EL (cell line): Measurements from ENCODE around the gene PAXX.
"Not testable (repeated sequence)": the region's sequence is repeated elsewhere in the genome, so short reads cannot be mapped to it uniquely, and the experiment has no call there.

Source experiments
- DNase-seq: peaks from one replicate; pipeline ENCODE4 v3.0.0-alpha.2; 2016

The PAXX gene

DNA sequence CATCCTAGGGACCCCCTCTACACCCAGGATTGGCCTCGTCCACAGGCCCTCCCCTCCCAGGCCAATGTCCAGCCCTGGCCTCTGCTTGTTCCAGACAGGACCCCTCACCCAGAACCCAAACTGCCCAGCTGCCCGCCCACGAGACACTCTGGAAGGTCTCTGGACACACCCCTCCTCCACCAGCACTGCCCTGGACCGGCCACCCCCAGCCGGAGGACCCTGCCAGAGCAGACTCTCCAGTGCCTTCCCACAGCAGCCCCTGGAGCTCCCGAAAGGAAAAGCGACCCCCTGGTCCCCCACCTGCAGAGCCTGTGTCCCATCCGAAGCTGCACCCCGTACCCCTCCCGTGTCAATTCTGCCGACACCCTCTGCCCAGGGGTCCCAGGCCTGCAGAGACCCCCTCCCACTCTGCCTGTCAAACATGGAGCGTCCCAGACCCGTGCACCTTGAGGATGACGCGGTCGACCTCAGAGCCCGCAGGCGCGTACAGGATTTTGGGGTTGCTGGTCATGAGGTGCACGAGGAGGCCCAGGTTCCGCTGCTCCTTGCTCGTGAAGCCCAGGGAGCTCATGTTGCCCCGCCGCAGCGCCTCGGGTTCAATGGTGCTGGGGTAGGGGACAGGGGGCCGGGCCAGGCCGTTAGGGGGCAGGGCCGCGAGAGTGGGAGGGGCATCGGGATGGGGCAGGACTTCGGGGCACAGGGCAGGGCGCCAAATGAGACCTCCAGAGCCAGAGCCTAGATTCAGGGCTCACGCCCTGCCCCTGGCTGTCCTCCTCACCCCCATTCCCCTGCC is 27.9 kb downstream of the PAXX start:
- no peak for DNase-seq

- DNase-seq, result no peak
These were observed 28.7 kb downstream of the PAXX start for GRCh38 chr9:137020771-137021567.

DNA sequence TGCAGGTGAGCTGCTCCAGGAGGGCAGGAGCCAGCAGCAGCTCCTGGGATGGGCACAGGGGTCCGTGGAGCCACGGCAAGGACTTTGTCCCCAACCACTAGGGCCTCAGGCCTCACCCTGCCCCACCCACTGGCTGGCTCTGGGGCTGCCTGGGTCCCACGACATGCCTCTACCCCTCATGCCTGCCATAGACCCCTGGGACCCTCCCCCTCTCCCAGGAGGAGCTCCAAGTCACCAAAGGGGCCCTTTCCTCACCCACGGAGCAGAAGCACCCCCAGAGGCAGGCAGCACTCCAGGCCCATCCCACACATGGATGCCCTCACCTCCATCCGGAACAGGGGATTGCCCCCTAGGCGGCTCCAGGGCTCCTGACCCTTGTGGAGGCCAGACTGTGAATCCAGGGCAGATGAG is 29.4 kb downstream of the PAXX start:
- DNase-seq, result no peak

DNA sequence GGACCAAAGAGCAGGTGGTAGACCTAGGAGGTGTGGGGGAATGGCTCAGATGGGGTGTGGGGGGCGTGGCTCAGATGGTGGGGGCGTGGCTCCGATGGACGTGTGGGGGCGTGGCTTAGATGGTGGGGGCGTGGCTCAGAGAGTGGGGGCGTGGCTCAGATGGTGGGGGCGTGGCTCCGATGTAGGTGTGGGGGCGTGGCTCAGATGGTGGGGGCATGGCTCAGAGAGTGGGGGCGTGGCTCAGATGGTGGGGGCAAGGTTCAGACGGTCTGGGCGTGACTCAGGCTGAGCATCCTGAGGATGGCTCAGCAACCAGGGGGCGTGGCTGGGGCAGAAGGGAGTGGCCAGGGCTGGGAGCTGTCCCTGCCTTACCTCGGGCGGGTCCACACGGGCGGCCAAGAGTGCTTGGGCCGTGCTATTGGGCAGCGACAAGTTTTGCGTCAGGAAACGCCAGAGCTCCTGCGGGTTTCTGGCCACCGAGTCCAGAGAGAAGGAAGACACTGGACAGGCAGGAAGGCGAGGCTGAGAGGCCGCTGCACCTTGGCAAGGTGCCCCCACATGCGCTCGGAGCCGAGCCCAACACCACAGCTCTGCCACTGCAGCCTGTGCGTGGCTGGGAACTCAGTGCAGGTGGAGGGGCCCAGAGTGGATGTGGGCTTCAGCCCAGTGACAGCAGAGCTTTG is 29.9 kb downstream of the PAXX start:
- peak; percentile 78 for DNase-seq

GRCh38 chr9:137022662-137023008 is 30.4 kb downstream of the PAXX start:
- DNase-seq, result no peak

DNA sequence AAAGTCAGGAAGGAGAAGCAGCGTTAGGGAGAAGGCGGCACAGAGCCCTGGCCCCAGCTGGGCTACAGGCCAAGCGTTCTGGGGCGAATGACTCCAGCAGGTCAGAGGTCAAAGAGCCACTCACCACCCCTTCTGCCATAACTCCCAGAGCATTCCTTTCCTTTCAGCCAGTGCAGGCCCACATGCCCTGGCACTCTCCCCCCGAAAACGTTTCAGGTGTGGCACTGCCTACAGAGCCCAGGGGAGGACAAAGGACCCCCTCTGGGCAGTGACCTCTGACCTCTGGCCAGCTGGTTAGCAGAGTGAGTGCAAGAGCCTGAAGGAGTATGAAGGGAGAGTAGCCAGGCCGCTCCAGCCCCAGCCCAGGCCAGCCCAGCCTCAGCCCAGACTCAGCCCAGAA is 30.9 kb downstream of the PAXX start:
- no peak for DNase-seq

GRCh38 chr9:137023583-137023991 is 31.4 kb downstream of the PAXX start:
- DNase-seq, result no peak

GRCh38 chr9:137025517-137025966 is 33.3 kb downstream of the PAXX start:
- DNase-seq, result no peak

- DNase-seq, result no peak
These were observed 34.2 kb downstream of the PAXX start for GRCh38 chr9:137026384-137026783.

DNA sequence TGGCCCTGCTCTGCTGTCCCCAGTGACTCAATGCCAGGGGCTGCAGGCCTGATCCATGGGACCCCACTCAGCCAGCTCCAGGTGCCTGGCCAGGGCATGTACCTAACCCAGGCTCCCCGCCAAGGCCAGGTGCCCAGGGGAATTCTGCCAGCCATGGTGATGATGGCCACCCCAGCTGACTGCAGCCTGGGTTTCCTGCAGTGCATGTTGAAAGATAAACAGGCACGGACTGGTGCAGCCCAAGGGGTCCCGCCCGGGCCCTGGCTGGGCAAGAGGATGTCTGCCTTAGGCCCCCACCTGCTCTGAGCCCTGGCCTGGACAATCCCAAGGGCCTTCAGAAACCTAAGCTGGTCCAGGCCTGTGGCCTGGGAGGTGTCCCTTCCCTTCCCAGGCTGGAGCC is 34.6 kb downstream of the PAXX start:
- DNase-seq, result no peak

- DNase-seq, result peak; percentile 36
These were observed 35.4 kb downstream of the PAXX start, which contains the start of gene ABCA2 for GRCh38 chr9:137027369-137028262. Gene ABCA2, minus strand, starts transcription at chr9:137028237. Its CDS starts 97 bp downstream, at chr9:137028140.

GRCh38 chr9:137028263-137029057 is 36.2 kb downstream of the PAXX start:
- DNase-seq, result peak; percentile 57

- peak; percentile 69 for DNase-seq
These were observed 37.1 kb downstream of the PAXX start for GRCh38 chr9:137029058-137029936.

DNA sequence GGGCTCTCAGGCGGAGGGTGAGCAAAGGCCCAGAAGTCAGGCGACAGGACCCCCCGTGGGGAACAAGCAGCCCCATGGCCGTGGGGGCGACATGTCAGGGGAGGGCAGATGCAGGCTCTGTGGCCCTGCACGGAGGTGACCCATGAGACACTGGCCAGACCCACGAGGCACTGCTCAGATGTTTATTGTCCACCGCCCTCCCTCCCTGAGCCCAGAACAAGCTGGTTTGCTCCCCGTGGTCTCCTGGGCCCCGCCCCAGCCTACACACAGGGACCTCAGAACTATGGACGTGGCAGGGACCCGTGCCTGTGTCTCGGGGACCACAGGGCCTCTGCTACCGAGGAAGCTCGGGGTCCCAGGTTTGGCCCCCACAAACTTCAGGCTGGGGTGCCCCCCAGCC is 37.8 kb downstream of the PAXX start:
- no peak for DNase-seq

GRCh38 chr9:137030538-137031527 is 38.6 kb downstream of the PAXX start:
- DNase-seq, result no peak

- no peak for DNase-seq
These were observed 39.9 kb downstream of the PAXX start, which contains the start of gene FUT7 for GRCh38 chr9:137031904-137032640. Gene FUT7, minus strand, starts transcription at chr9:137032088. Its CDS starts 97 bp downstream, at chr9:137031991.

- no peak for DNase-seq
These were observed 40.6 kb downstream of the PAXX start for GRCh38 chr9:137032858-137033257.

GRCh38 chr9:137033481-137033880 is 41.3 kb downstream of the PAXX start:
- DNase-seq, result not testable (repeated sequence)
